Neuron (in vitro differentiated cells): ENCODE results near the gene MC1R.
"Not testable (repeated sequence)": the region's sequence is repeated elsewhere in the genome, so short reads cannot be mapped to it uniquely, and the experiment has no call there.

ENCODE experiments used
- H2AFZ ChIP-seq: one replicate; pipeline ENCODE4 v1.6.1; 2013; ENCODE audit warnings: low read depth, mild to moderate bottlenecking, inconsistent platforms, low read length, moderate library complexity
- H3K27me3 ChIP-seq: one replicate; pipeline ENCODE4 v1.6.1; 2013; ENCODE audit warnings: low read length; ENCODE audit not compliant: insufficient read depth
- H3K36me3 ChIP-seq: one replicate; pipeline ENCODE4 v1.6.1; 2013; ENCODE audit warnings: low read length; ENCODE audit not compliant: insufficient read depth
- H3K4me1 ChIP-seq: one replicate; pipeline ENCODE4 v1.6.1; 2013; ENCODE audit warnings: low read length; ENCODE audit not compliant: insufficient read depth
- H3K4me3 ChIP-seq: 2 replicates; pipeline ENCODE4 v1.5.1; 2013; ENCODE audit warnings: mild to moderate bottlenecking, low read length, moderate library complexity
- H3K9me3 ChIP-seq: one replicate; pipeline ENCODE4 v1.6.1; 2013; ENCODE audit warnings: low read length

MC1R gene

DNA sequence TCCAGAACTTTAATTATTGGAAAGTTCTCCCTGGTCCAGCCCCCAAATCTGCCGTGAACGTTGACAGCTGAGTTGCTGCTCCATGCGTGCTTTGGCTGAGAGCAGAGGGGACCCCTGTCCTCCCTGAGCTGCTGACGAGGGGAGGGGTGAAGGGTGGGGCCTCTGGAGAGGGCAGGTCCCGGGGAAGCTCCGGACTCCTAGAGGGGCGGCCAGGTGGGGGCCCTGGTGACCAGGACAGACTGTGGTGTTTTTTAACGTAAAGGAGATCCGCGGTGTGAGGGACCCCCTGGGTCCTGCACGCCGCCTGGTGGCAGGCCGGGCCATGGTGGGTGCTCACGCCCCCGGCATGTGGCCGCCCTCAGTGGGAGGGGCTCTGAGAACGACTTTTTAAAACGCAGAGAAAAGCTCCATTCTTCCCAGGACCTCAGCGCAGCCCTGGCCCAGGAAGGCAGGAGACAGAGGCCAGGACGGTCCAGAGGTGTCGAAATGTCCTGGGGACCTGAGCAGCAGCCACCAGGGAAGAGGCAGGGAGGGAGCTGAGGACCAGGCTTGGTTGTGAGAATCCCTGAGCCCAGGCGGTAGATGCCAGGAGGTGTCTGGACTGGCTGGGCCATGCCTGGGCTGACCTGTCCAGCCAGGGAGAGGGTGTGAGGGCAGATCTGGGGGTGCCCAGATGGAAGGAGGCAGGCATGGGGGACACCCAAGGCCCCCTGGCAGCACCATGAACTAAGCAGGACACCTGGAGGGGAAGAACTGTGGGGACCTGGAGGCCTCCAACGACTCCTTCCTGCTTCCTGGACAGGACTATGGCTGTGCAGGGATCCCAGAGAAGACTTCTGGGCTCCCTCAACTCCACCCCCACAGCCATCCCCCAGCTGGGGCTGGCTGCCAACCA is at the start of gene MC1R:
Gene MC1R, plus strand, starts transcription at position 410 of the 895 bp plus-strand sequence. Its CDS starts 397 bp downstream, at position 807.
- Histone ChIP-seq H3K27me3 (no peaks in the 10 kb centered on the region), H2AFZ (no peak within 1 kb of the TSS), H3K4me3 (no peak within 1 kb of the TSS), H3K36me3 (no peaks in the 10 kb centered on the region), H3K9me3 (no peaks in the 10 kb centered on the region), H3K4me1 (peaks cover 14% of the 10 kb centered on the region)

DNA sequence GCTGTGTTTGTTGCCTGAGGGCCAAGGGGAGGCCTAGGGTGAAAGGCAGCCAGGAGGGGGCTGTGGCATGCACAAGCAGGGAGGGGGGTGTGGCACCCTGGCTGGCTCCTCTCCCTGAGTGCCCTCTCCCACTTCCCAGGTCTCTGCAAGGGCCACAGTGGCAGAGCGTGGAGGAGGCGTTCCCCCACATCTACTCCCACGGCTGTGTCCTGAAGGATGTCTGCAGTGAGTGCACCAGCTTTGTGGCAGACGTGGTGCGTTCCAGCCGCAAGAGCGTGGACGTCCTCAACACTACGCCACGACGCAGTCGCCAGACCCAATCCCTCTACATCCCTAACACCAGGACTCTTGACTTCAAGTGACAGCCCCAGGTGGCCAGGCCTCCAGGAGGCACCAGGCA is 48.8 kb upstream of the MC1R start:
- Histone ChIP-seq H3K36me3 (peaks cover 8% of the 10 kb centered on the region), H3K4me3 (no peak overlapping the region), H2AFZ (no peak overlapping the region), H3K9me3 (peaks cover 5% of the 10 kb centered on the region), H3K4me1 (peaks cover 7% of the 10 kb centered on the region), H3K27me3 (no peaks in the 10 kb centered on the region)

DNA sequence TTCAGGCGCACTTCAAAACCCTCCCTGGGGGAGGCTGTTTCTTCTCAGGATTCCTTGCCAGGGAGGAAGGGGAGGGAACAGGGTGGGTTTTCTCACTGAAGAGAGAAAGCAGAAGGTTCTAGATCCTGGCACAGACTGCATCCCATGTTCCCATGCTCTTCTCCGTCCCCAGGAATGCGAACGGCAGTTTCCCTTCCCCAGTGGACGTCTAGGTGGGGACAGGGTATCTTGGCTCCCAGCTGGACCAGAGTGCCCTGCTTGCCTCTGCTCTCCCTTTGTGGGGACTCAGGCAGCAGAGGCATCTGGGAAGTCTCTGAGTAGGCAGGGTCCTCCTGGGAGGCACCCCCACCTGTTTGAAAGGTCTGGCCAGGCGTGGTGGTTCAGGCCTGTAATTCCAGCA is 48.2 kb upstream of the MC1R start:
- H3K27me3 ChIP-seq, result no peaks in the 10 kb centered on the region
- peaks cover 5% of the 10 kb centered on the region for H3K9me3 ChIP-seq
- peaks cover 12% of the 10 kb centered on the region for H3K36me3 ChIP-seq
- H2AFZ ChIP-seq, result no peak overlapping the region
- no peak overlapping the region for H3K4me3 ChIP-seq
- H3K4me1 ChIP-seq, result peaks cover 8% of the 10 kb centered on the region

GRCh38 chr16:89871895-89872294 is 46.8 kb upstream of the MC1R start:
- Histone ChIP-seq H3K9me3 (peaks cover 5% of the 10 kb centered on the region), H2AFZ (no peak overlapping the region), H3K4me1 (peaks cover 8% of the 10 kb centered on the region), H3K4me3 (no peak overlapping the region), H3K36me3 (peaks cover 21% of the 10 kb centered on the region), H3K27me3 (no peaks in the 10 kb centered on the region)

DNA sequence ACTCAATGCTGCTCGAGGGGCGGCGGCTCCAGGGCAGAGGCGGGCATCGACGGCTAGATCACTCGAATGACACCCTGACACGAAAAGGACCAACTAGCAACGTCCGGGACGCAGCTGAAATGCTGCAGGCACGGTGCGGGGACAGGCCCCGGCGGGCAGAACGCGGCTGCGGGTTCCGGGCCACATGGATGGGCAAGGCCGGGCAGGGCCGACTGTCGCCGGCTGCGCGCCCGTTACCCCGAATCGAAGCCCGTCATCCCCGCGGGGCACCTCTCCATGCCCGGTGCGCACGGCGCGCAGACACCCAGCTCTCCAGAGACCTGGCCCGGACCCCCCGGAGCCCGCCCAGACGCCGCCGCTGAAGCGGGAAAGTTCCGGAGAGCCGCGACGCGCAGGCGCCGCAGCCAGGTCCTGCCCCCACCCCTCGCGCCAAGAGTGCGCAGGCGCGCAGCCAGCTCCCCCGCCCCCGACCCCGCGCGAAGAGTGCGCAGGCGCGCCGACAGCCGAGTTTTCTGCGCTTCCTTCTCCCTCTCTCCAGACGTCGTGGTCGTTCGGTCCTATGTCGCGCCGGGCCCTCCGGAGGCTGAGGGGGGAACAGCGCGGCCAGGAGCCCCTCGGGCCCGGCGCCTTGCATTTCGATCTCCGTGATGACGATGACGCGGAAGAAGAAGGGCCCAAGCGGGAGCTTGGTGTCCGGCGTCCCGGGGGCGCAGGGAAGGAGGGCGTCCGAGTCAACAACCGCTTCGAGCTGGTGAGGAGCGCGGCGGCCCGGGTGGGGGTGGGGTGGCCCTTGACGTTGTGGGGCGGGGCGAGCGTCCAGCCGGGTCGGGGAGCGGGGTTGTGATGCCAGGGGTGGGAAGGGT is 45.3 kb upstream of the MC1R start, which contains the start of gene TCF25:
Gene TCF25, plus strand, starts transcription at position 484 of the 863 bp plus-strand sequence. Its CDS starts 76 bp downstream, at position 560.
- H3K4me3 ChIP-seq, result peak within 1 kb of the TSS; percentile 66
- peaks cover 8% of the 10 kb centered on the region for H3K4me1 ChIP-seq
- H3K9me3 ChIP-seq, result peaks cover 2% of the 10 kb centered on the region
- no peaks in the 10 kb centered on the region for H3K27me3 ChIP-seq
- H2AFZ ChIP-seq, result peak within 1 kb of the TSS; percentile 48
- peaks cover 25% of the 10 kb centered on the region for H3K36me3 ChIP-seq

DNA sequence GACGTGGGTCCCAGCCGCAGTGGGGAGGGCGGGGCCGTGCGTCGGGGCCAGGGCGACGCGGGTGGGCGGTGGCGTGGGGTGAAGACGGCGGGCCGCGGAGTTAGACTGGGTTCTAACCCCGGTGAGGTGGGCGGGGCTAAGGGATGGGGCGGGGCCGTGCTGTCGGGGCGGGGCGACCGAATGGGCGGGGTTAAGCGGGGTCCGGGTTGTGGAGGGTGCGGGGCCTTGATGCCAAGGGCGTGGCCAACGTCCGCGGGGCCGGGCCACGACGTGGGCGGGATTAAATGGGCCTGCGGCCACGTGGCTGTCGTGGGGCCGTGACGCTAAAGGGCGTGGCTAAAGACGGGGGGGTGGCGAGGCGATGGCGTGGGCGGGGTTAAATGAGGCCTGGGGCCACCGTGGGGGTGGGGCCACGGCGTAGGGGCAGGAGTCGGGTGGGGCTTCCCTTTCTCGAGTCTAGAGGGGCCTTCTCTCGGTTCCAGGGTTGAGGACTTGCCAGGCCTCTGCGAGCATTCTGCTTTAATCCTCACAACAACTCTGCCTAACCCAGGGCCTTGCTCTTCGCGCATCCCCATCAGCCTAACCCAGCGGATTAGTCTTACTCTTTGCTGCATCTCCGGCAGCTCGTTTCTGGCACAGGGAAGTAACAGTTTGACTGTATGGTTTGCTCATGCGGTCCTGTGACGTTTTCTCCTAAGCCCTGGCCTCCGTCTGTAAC is 44.5 kb upstream of the MC1R start:
- H3K4me1 ChIP-seq, result peaks cover 8% of the 10 kb centered on the region
- peaks cover 31% of the 10 kb centered on the region for H3K36me3 ChIP-seq
- peaks cover 2% of the 10 kb centered on the region for H3K9me3 ChIP-seq
- H3K4me3 ChIP-seq, result peak overlapping the region; percentile 66
- peak overlapping the region; percentile 48 for H2AFZ ChIP-seq
- no peaks in the 10 kb centered on the region for H3K27me3 ChIP-seq

- peaks cover 64% of the 10 kb centered on the region for H3K36me3 ChIP-seq
- H3K27me3 ChIP-seq, H2AFZ ChIP-seq, H3K9me3 ChIP-seq, H3K4me3 ChIP-seq, H3K4me1 ChIP-seq: not testable (repeated sequence)
Observed at GRCh38 chr16:89879123-89879522, 39.5 kb upstream of the MC1R start.

- Histone ChIP-seq H3K4me3 (no peak overlapping the region), H2AFZ (no peak overlapping the region), H3K27me3 (no peaks in the 10 kb centered on the region), H3K4me1 (no peaks in the 10 kb centered on the region), H3K9me3 (peaks cover 2% of the 10 kb centered on the region), H3K36me3 (peaks cover 69% of the 10 kb centered on the region)
Observed at GRCh38 chr16:89880477-89881367, 37.9 kb upstream of the MC1R start.

DNA sequence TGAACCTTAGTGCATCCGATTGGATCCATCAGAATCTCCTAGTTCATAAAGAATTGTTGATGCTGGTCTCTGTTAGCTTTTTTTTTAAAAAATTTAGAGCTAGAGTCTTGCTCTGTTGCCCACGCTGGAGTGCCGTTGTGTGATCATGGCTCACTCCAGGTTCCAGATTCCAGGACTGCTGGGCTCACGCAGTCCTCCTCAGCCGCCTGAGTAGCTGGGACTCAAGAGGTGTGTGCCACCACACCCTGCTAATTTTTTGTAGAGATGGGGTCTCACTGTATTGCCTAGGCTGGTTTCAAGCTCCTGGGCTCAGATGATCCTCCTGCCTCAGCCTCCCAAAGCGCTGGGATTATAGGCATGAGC is 37.3 kb upstream of the MC1R start:
- Histone ChIP-seq H2AFZ (no peak overlapping the region), H3K27me3 (no peaks in the 10 kb centered on the region), H3K9me3 (peaks cover 2% of the 10 kb centered on the region), H3K4me3 (no peak overlapping the region), H3K36me3 (peaks cover 67% of the 10 kb centered on the region), H3K4me1 (no peaks in the 10 kb centered on the region)

DNA sequence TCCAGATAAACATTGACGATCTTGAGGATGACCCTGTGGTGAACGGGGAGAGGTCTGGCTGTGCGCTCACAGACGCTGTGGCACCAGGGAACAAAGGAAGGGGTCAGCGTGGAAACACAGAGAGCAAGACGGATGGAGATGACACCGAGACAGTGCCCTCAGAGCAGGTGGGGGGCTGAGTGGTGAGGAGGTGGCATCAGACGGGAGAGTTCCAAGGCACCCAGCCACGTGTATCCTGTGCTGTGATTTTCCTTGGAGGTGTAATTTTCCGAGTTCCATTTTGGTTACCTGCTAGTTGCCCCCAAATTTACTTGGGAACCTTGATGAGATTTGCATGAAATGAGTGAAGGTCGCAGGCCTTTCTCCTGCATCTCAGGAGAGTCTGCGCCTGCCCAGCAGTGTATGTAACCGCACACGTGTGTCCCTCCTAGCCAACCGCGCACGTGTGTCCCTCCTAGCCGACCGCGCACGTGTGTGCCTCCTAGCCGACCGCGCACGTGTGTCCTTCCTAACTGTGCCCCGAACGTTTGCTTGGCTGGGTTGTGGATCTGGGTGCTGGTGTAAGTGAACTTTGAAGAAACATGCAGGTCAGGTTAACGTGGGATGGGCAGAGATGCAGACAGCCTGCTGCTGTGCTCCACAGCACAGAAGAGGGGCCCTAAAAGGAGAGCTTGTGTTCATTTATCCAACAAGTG is 35.2 kb upstream of the MC1R start:
- Histone ChIP-seq H2AFZ (no peak overlapping the region), H3K4me1 (no peaks in the 10 kb centered on the region), H3K36me3 (peaks cover 72% of the 10 kb centered on the region), H3K27me3 (no peaks in the 10 kb centered on the region), H3K9me3 (no peaks in the 10 kb centered on the region), H3K4me3 (no peak overlapping the region)

DNA sequence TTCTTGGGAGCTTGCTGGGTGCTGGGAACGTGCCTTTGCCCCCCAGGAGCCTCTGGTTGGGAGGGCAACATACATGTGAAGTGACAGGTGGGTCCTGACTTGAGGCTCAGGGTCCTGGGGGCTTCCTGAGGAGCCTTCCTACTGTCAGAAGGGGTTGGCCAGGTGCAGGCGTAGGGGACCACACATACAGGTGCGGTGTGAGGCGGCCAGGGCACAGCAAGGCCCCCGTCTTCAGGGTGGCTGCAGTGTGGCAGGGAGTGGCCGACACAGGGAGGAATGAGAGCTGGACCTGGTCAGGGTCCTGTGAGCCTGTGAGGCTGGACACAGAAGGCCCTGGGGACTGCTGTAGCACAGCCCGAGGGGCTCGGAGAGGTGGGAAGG is 34.6 kb upstream of the MC1R start:
- H3K9me3 ChIP-seq, result no peaks in the 10 kb centered on the region
- no peak overlapping the region for H3K4me3 ChIP-seq
- H3K36me3 ChIP-seq, result peaks cover 66% of the 10 kb centered on the region
- H3K4me1 ChIP-seq, result no peaks in the 10 kb centered on the region
- no peaks in the 10 kb centered on the region for H3K27me3 ChIP-seq
- H2AFZ ChIP-seq, result no peak overlapping the region

- H3K4me3 ChIP-seq, result no peak overlapping the region
- no peaks in the 10 kb centered on the region for H3K9me3 ChIP-seq
- H3K4me1 ChIP-seq, result no peaks in the 10 kb centered on the region
- H2AFZ ChIP-seq, result no peak overlapping the region
- H3K36me3 ChIP-seq, result peaks cover 74% of the 10 kb centered on the region
- no peaks in the 10 kb centered on the region for H3K27me3 ChIP-seq
Observed at GRCh38 chr16:89887243-89887642, 31.4 kb upstream of the MC1R start.
